HG03025 (cell line): ENCODE measurements around the gene MED12L.
A peak's percentile ranks its signal among the peaks of the same experiment; 100 is the strongest.

Experiments used
- ATAC-seq: cut with Tn5 transposase; IDR thresholded peaks from one replicate; pipeline ENCODE4 v1.9.1; 2021; ENCODE audit warnings: mild to moderate bottlenecking, moderate library complexity; ENCODE audit not compliant: unreplicated experiment, low FRiP score

MED12L gene

GRCh38 chr3:151432616-151433372 is 347.3 kb downstream of the MED12L start:
- no peak for ATAC-seq

GRCh38 chr3:151434151-151434890 is 348.9 kb downstream of the MED12L start:
- no peak for ATAC-seq

GRCh38 chr3:151436675-151437446 is 351.4 kb downstream of the MED12L start:
- no peak for ATAC-seq

- ATAC-seq = no peak
Observed at GRCh38 chr3:151437906-151438305, 352.4 kb downstream of the MED12L start.

- ATAC-seq = peak; percentile 53
Observed at GRCh38 chr3:151439652-151440125, 354.2 kb downstream of the MED12L start.

GRCh38 chr3:151440940-151441339 is 355.5 kb downstream of the MED12L start:
- ATAC-seq = no peak

GRCh38 chr3:151443583-151443982 is 358.1 kb downstream of the MED12L start:
- no peak for ATAC-seq

GRCh38 chr3:151445273-151446001 is 360.0 kb downstream of the MED12L start:
- no peak for ATAC-seq

- ATAC-seq = no peak
Observed at GRCh38 chr3:151446002-151446340, 360.5 kb downstream of the MED12L start.

GRCh38 chr3:151452368-151452767 is 366.9 kb downstream of the MED12L start:
- ATAC-seq = no peak

GRCh38 chr3:151452841-151453240 is 367.4 kb downstream of the MED12L start:
- ATAC-seq = no peak

GRCh38 chr3:151456065-151456464 is 370.6 kb downstream of the MED12L start:
- no peak for ATAC-seq

- ATAC-seq = no peak
Observed at GRCh38 chr3:151459358-151459757, 373.9 kb downstream of the MED12L start.

- no peak for ATAC-seq
Observed at GRCh38 chr3:151460228-151460627, 374.8 kb downstream of the MED12L start.

- no peak for ATAC-seq
Observed at GRCh38 chr3:151460774-151461450, 375.4 kb downstream of the MED12L start, which contains the start of gene IGSF10. TSS of gene IGSF10 (minus strand) at chr3:151461061. CDS start at chr3:151458709, 2,352 bp downstream.

- ATAC-seq = no peak
Observed at GRCh38 chr3:151462278-151462780, 376.9 kb downstream of the MED12L start.

- ATAC-seq = no peak
Observed at GRCh38 chr3:151462991-151463390, 377.5 kb downstream of the MED12L start.

- ATAC-seq = no peak
Observed at GRCh38 chr3:151467069-151467468, 381.6 kb downstream of the MED12L start.

GRCh38 chr3:151468284-151468917 is 382.9 kb downstream of the MED12L start:
- ATAC-seq = no peak
